Thymus (tissue), 11 donors: ENCODE results near the gene EPHB2. TPM values are rescaled to one million over a fixed set of nuclear protein-coding genes. Genes with fewer than 3 reads are reported as not detected.

Source experiments
- DNase-seq, 9 donors: peaks; one replicate each; pipeline ENCODE4 v3.0.0-alpha.2; 2013; ENCODE audit warnings: low spot score in 9 of 9, low read depth in 6 of 9, missing footprints in 1 of 9
- H3K27ac ChIP-seq, 2 donors: one replicate each; pipeline ENCODE4 v1.5.1; 2013; ENCODE audit warnings: control low read depth in 1 of 2, low read depth in 1 of 2, low read length in 1 of 2, mild to moderate bottlenecking in 1 of 2, moderate library complexity in 1 of 2
- H3K27me3 ChIP-seq, 2 donors: one replicate each; pipeline ENCODE4 v1.5.1; 2013; ENCODE audit warnings: low read length in 1 of 2; ENCODE audit not compliant: control insufficient read depth in 2 of 2, insufficient read depth in 1 of 2
- H3K36me3 ChIP-seq, 2 donors: one replicate each; pipeline ENCODE4 v1.5.1; 2013; ENCODE audit warnings: low read length in 1 of 2, mild to moderate bottlenecking in 1 of 2, moderate library complexity in 1 of 2; ENCODE audit not compliant: control insufficient read depth in 2 of 2, insufficient read depth in 2 of 2
- H3K4me1 ChIP-seq, 2 donors: one replicate each; pipeline ENCODE4 v1.5.1; 2013; ENCODE audit warnings: low read length in 2 of 2; ENCODE audit not compliant: control insufficient read depth in 2 of 2, insufficient read depth in 2 of 2
- H3K4me3 ChIP-seq, 2 donors: one replicate each; pipeline ENCODE4 v1.5.1; 2013; ENCODE audit warnings: low read length in 2 of 2, control low read depth in 1 of 2, mild to moderate bottlenecking in 1 of 2
- H3K9me3 ChIP-seq, 2 donors: one replicate each; pipeline ENCODE4 v1.5.1; 2013; ENCODE audit warnings: low read length in 1 of 2, mild to moderate bottlenecking in 1 of 2; ENCODE audit not compliant: control insufficient read depth in 2 of 2, insufficient read depth in 1 of 2
- WGBS: extraction: QIAGEN DNeasy Blood & Tissue Kit; methylation state at CpG from one replicate; pipeline ENCODE4 v1.1.7; 2013; 5-methylcytosine and 5-hydroxymethylcytosine counted together
- polyA plus RNA-seq: library from polyadenylated mRNA; stranded (reverse); fragments of 200-250 nt; gene quantifications from one replicate; pipeline ENCODE4 v1.2.3, GENCODE V29; 2013
- total RNA-seq: library from RNA; stranded (reverse); fragments of 120-200 nt; gene quantifications from one replicate; pipeline ENCODE4 v1.2.4, GENCODE V29; 2013
- donor health status: healthy.

EPHB2 gene
- total and polyA plus RNA-seq, 2 donors = 1.6 to 2.6 TPM

DNA sequence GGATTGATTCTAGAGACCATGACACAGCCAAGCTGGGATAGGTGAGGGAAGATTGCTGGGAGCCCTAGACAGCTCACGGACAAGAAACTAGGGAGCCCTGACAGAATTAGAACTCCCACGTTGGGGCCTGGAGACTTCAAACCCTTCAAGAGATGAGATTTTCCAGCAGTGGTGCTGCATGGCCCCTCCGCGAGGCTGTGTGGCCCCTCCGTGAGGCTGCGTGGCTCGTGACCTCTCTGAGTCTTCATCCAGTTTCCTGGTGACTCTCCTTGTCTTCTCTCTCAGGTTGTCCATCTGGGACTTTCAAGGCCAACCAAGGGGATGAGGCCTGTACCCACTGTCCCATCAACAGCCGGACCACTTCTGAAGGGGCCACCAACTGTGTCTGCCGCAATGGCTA lies 152.1 kb downstream of the EPHB2 start:
- no peak overlapping the region for H3K4me3 ChIP-seq
- H3K27me3 ChIP-seq = no peaks in the 10 kb centered on the region
- no peaks in the 10 kb centered on the region for H3K9me3 ChIP-seq
- 97% methylated on average over 9 of the region's 9 CpGs for WGBS
- H3K27ac ChIP-seq = no peak overlapping the region
- H3K36me3 ChIP-seq = no peaks in the 10 kb centered on the region
- DNase-seq = no peak
- H3K4me1 ChIP-seq = no peaks in the 10 kb centered on the region

DNA sequence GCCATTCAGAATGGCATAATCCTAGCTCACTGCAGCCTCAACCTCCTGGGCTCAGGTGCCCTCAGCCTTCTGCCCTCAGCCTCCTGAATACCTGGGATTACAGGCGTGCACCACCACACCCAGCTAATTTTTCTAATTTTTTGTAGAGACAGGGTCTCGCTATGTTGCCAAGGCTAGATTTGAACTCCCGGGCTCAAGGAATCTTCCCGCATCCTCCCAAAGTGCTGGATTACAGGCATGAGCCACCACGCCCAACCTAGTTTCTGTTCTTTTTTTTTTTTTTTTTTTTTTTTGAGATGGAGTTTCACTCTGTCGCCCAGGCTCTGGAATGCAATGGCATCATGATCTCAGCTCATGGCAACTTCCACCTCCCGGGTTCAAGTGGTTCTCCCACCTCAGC lies 153.1 kb downstream of the EPHB2 start:
- DNase-seq = no peak
- H3K27ac ChIP-seq = no peak overlapping the region
- no peak overlapping the region for H3K4me3 ChIP-seq
- 97% methylated on average over 7 of the region's 7 CpGs for WGBS
- no peaks in the 10 kb centered on the region for H3K4me1 ChIP-seq
- no peaks in the 10 kb centered on the region for H3K27me3 ChIP-seq
- H3K36me3 ChIP-seq = no peaks in the 10 kb centered on the region
- no peaks in the 10 kb centered on the region for H3K9me3 ChIP-seq

DNA sequence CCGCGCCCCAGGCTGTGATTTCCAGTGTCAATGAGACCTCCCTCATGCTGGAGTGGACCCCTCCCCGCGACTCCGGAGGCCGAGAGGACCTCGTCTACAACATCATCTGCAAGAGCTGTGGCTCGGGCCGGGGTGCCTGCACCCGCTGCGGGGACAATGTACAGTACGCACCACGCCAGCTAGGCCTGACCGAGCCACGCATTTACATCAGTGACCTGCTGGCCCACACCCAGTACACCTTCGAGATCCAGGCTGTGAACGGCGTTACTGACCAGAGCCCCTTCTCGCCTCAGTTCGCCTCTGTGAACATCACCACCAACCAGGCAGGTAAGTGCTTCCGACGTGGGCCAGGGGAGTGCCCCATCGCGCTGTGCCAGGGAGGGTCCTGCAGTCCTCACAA lies 154.2 kb downstream of the EPHB2 start:
- no peak for DNase-seq
- Histone ChIP-seq H3K27me3 (no peaks in the 10 kb centered on the region), H3K4me1 (no peaks in the 10 kb centered on the region), H3K4me3 (no peak overlapping the region), H3K27ac (no peak overlapping the region), H3K36me3 (no peaks in the 10 kb centered on the region), H3K9me3 (no peaks in the 10 kb centered on the region)
- WGBS = 98% methylated on average over 24 of the region's 24 CpGs

DNA sequence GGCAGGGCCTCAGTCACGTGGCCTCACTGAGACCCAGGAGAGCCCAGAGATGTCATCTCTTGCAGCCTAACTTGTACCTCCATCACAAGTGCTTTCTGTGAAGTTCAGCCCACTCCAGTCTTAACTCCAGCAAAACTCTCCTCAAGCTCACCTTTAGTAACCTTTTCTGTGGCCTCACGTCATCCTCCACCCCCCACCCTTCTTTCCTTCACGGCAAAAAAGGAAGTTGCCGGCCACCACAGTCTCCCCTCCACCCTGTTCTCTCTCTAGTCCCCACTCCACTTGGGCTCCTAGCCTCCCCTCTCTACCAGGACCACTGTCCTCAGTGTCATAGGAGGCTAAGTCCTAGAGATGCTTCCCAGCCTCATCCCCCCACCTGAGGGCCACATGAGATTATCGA lies 155.1 kb downstream of the EPHB2 start:
- Histone ChIP-seq H3K36me3 (no peaks in the 10 kb centered on the region), H3K27ac (no peak overlapping the region), H3K4me3 (no peak overlapping the region), H3K9me3 (no peaks in the 10 kb centered on the region), H3K27me3 (no peaks in the 10 kb centered on the region), H3K4me1 (no peaks in the 10 kb centered on the region)
- DNase-seq = no peak
- WGBS = 29% methylated on average over 5 of the region's 5 CpGs

GRCh38 chr1:22866868-22867267 lies 156.2 kb downstream of the EPHB2 start:
- WGBS = 97% methylated on average over 5 of the region's 5 CpGs
- Histone ChIP-seq H3K4me3 (no peak overlapping the region), H3K4me1 (no peaks in the 10 kb centered on the region), H3K36me3 (no peaks in the 10 kb centered on the region), H3K27ac (no peak overlapping the region), H3K9me3 (no peaks in the 10 kb centered on the region), H3K27me3 (no peaks in the 10 kb centered on the region)
- DNase-seq = no peak

- Histone ChIP-seq H3K4me3 (no peak overlapping the region), H3K27me3 (no peaks in the 10 kb centered on the region), H3K27ac (no peak overlapping the region), H3K9me3 (no peaks in the 10 kb centered on the region), H3K4me1 (no peaks in the 10 kb centered on the region), H3K36me3 (no peaks in the 10 kb centered on the region)
- DNase-seq = no peak
- WGBS = 98% methylated on average over 3 of the region's 3 CpGs
Observed at GRCh38 chr1:22868331-22868730, 157.7 kb downstream of the EPHB2 start.

DNA sequence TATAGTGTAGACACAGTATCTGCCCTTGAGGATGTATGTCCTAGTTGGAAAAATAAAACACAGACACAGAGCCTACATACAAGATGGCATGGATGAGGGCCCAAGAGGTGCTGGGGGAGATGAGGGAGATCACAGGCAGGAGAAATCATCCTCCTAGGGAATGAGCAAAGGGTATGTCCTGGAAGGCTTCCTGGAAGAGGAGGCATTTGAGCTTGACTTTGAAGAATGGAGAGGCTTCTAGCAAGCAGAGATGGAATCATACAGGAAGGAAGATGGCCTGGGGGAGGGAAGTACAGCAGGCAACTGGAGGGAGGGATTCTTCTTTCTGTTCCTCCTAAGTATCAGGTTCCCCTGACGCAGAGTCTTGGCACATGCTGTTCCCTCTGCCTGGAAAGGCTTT lies 158.7 kb downstream of the EPHB2 start:
- Histone ChIP-seq H3K27me3 (no peaks in the 10 kb centered on the region), H3K4me3 (no peak overlapping the region), H3K4me1 (no peaks in the 10 kb centered on the region), H3K36me3 (no peaks in the 10 kb centered on the region), H3K9me3 (no peaks in the 10 kb centered on the region), H3K27ac (no peak overlapping the region)
- 93% methylated on average over 1 of the region's 1 CpG for WGBS
- DNase-seq = no peak

DNA sequence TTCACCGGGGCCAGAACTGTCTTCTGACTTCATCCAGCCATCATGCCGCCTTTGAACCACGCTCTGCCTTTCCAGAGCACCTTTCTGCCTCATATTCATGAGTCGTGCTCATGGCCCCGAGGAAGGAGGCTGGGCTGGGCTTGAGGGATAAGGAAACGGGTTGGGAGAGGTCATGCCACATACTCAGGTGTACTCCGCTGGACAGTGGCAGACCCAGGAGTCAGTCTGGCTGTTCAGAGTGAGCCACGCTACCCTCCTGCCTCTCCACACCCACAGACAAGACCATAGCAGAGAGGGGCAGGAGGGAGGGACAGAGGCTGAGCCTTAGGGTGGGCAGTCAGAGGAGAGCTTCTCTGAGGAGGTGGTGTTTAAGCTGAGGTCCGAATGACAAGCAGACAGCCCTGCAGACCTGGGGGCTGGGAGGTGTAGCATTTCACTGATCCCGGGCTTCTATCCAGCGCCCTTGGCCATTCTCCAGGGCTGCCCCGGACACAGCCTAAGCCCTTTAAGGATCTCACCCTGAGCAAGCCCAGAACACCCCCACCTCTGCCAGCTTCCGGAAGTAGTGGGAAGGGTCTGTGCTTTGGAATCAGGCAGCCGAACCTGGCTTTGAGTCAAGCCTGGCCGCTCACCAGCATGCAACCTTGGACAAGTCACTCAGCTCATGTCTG lies 159.7 kb downstream of the EPHB2 start:
- H3K36me3 ChIP-seq = no peaks in the 10 kb centered on the region
- no peaks in the 10 kb centered on the region for H3K27me3 ChIP-seq
- no peak overlapping the region for H3K4me3 ChIP-seq
- H3K4me1 ChIP-seq = no peaks in the 10 kb centered on the region
- no peak for DNase-seq
- no peaks in the 10 kb centered on the region for H3K9me3 ChIP-seq
- WGBS = 87% methylated on average over 15 of the region's 15 CpGs
- no peak overlapping the region for H3K27ac ChIP-seq

DNA sequence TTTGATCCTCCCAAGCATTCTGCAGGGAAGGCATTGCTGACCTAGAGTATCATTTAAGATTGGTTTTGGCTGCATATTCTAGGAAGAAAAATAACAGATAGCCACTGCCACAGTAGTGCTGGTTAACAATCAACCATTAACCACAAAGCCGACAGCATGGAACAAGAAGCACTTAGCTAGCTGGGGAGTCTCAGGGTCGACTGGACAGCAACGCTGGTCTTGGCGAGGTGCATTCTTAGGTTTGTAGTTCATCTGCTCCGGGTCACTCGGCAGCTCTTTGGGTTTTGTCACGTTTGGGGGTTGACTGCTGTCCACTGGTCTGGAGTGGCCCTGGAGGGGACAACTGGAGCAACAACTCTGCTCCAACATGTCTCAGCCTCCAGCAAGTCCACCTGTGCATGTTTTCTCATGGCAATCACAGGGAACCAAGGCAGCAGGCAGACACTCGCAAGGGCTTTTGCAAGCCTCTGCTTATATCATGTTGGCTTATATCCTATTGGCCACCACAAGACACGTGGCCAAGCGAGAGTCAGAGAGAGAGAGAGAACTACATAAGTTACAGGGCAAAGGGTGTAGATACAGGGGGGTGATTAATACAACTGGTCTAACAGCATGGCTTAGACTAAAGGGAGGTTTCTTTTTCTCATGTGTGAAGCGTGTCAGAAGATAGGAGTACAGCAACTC lies 162.5 kb downstream of the EPHB2 start:
- Histone ChIP-seq H3K27me3 (no peaks in the 10 kb centered on the region), H3K4me3 (no peak overlapping the region), H3K4me1 (no peaks in the 10 kb centered on the region), H3K9me3 (no peaks in the 10 kb centered on the region), H3K27ac (no peak overlapping the region), H3K36me3 (no peaks in the 10 kb centered on the region)
- no peak for DNase-seq
- WGBS = 93% methylated on average over 11 of the region's 11 CpGs
